GM23338 (cell line): ENCODE measurements around the gene HACD1. TPM values are rescaled to one million over a fixed set of nuclear protein-coding genes. Genes with fewer than 3 reads are reported as not detected.

ENCODE experiments used
- ATAC-seq: fragments of 200-7000 bp; cut with Tn5 transposase; 3 replicates; pipeline ENCODE4 v1.9.1; 2020
- DNase-seq: peaks from one replicate; pipeline ENCODE4 v3.0.0-alpha.2; 2015; ENCODE audit warnings: low spot score
- H2AFZ ChIP-seq: fragments of 200-600 bp; sonication (generic); 2 replicates; pipeline ENCODE4 v1.8.0; 2016; ENCODE audit warnings: antibody characterized with exemption, mild to moderate bottlenecking, moderate library complexity
- H3F3A ChIP-seq: fragments of 200-600 bp; sonication (generic); replicated peaks from 2 replicates; pipeline ENCODE4 v1.8.0; 2017; ENCODE audit warnings: antibody characterized with exemption, mixed run types, low read depth
- H3K27ac ChIP-seq: fragments of 200-600 bp; sonication (generic); 2 replicates; pipeline ENCODE4 v1.6.1; 2016; ENCODE audit warnings: low read depth
- H3K27me3 ChIP-seq: fragments of 200-600 bp; sonication (generic); 2 replicates; pipeline ENCODE4 v1.8.0; 2016; ENCODE audit warnings: mild to moderate bottlenecking, mixed run types, moderate library complexity; ENCODE audit not compliant: insufficient read depth
- H3K36me3 ChIP-seq: fragments of 200-600 bp; sonication (generic); 2 replicates; pipeline ENCODE4 v1.8.0; 2016; ENCODE audit warnings: mild to moderate bottlenecking; ENCODE audit not compliant: insufficient read depth
- H3K4me1 ChIP-seq: fragments of 200-600 bp; sonication (generic); 2 replicates; pipeline ENCODE4 v1.8.0; 2016; ENCODE audit warnings: mild to moderate bottlenecking, moderate library complexity; ENCODE audit not compliant: insufficient read depth
- H3K4me2 ChIP-seq: fragments of 200-600 bp; sonication (generic); 2 replicates; pipeline ENCODE4 v1.7.1; 2017; ENCODE audit warnings: mixed run types
- H3K4me3 ChIP-seq: fragments of 200-600 bp; sonication (generic); 2 replicates; pipeline ENCODE4 v1.6.1; 2016; ENCODE audit warnings: mixed run types
- H3K79me2 ChIP-seq: fragments of 200-600 bp; sonication (generic); replicated peaks from 2 replicates; pipeline ENCODE4 v1.8.0; 2017; ENCODE audit warnings: mild to moderate bottlenecking; ENCODE audit not compliant: insufficient read depth
- H3K9me2 ChIP-seq: fragments of 200-600 bp; sonication (generic); 2 replicates; pipeline ENCODE4 v1.8.0; 2017; ENCODE audit not compliant: insufficient read depth
- H4K20me1 ChIP-seq: fragments of 200-600 bp; sonication (generic); replicated peaks from 2 replicates; pipeline ENCODE4 v1.8.0; 2017; ENCODE audit warnings: mild to moderate bottlenecking; ENCODE audit not compliant: insufficient read depth
- H3K27ac Mint-ChIP-seq: 2 replicates; pipeline ENCODE4 v1.8.0; 2020; ENCODE audit warnings: inconsistent platforms, mild to moderate bottlenecking, moderate library complexity, mixed read lengths
- H3K27me3 Mint-ChIP-seq: 3 replicates; pipeline ENCODE4 v1.8.0; 2022; ENCODE audit warnings: low read depth, mild to moderate bottlenecking, moderate library complexity, mixed read lengths, inconsistent platforms; ENCODE audit not compliant: insufficient read depth, poor library complexity
- H3K36me3 Mint-ChIP-seq: 3 replicates; pipeline ENCODE4 v1.8.0; 2021; ENCODE audit warnings: low read depth, mild to moderate bottlenecking, inconsistent platforms, moderate library complexity, mixed read lengths
- H3K4me1 Mint-ChIP-seq: 3 replicates; pipeline ENCODE4 v1.8.0; 2020; ENCODE audit warnings: mild to moderate bottlenecking, inconsistent platforms, mixed read lengths
- H3K4me3 Mint-ChIP-seq: 3 replicates; pipeline ENCODE4 v1.8.0; 2021; ENCODE audit warnings: moderate library complexity, mild to moderate bottlenecking, inconsistent platforms, mixed read lengths
- H3K9me3 Mint-ChIP-seq: 3 replicates; pipeline ENCODE4 v1.8.0; 2020; ENCODE audit warnings: moderate library complexity, mild to moderate bottlenecking, inconsistent platforms, mixed read lengths
- CREB1 ChIP-seq: fragments of 250-450 bp; sonication (Bioruptor Pico); IDR thresholded peaks from 2 replicates; pipeline ENCODE4 v1.5.0; 2020; ENCODE audit warnings: low read depth, mild to moderate bottlenecking, moderate library complexity
- CTCF ChIP-seq, 2 experiments: fragments of 200-600 bp in 1 of 2; sonication (generic) in 1 of 2; conservative IDR thresholded peaks; 2 replicates each; pipeline versions ENCODE4 v1.5.1 to v1.6.1; 2016 to 2017; ENCODE audit warnings: antibody characterized with exemption in 2 of 2, low read depth in 2 of 2, mild to moderate bottlenecking in 2 of 2, moderate library complexity in 1 of 2
- EZH2 ChIP-seq: fragments of 200-600 bp; sonication (generic); IDR thresholded peaks from one replicate; pipeline ENCODE4 v1.8.0; 2017; ENCODE audit warnings: antibody characterized with exemption, mild to moderate bottlenecking, low read depth; ENCODE audit not compliant: unreplicated experiment
- EZH2phosphoT487 ChIP-seq: fragments of 200-600 bp; sonication (generic); IDR thresholded peaks from one replicate; pipeline ENCODE4 v1.8.1; 2018; ENCODE audit warnings: antibody characterized with exemption; ENCODE audit not compliant: unreplicated experiment
- JUNB ChIP-seq: IDR thresholded peaks from one replicate; pipeline ENCODE4 v1.6.1; 2016; ENCODE audit warnings: antibody characterized with exemption; ENCODE audit not compliant: unreplicated experiment
- NANOG ChIP-seq: IDR thresholded peaks from 2 replicates; pipeline ENCODE4 v1.6.1; 2016; ENCODE audit warnings: antibody characterized with exemption, borderline replicate concordance
- POLR2AphosphoS5 ChIP-seq: IDR thresholded peaks from 2 replicates; pipeline ENCODE4 v1.6.1; 2016; ENCODE audit warnings: antibody characterized with exemption, low read depth
- REST ChIP-seq: IDR thresholded peaks from one replicate; pipeline ENCODE4 v1.6.1; 2018; ENCODE audit warnings: antibody characterized with exemption; ENCODE audit not compliant: unreplicated experiment
- STAT1 ChIP-seq: IDR thresholded peaks from one replicate; pipeline ENCODE4 v1.6.1; 2016; ENCODE audit warnings: antibody characterized with exemption; ENCODE audit not compliant: unreplicated experiment
- ZNF114 ChIP-seq: fragments of 250-450 bp; sonication (Bioruptor Pico); IDR thresholded peaks from 2 replicates; pipeline ENCODE4 v1.5.0; 2020; ENCODE audit warnings: mild to moderate bottlenecking, moderate library complexity
- ZNF331 ChIP-seq: fragments of 250-450 bp; sonication (Bioruptor Pico); IDR thresholded peaks from 2 replicates; pipeline ENCODE4 v1.5.0; 2020; ENCODE audit warnings: low read depth, mild to moderate bottlenecking, moderate library complexity
- polyA plus RNA-seq: library from polyadenylated mRNA; unstranded; fragments of >200 nt; fragmentation: Nextera tagmentation; extraction: Ambion mirVana; gene quantifications from 2 replicates; pipeline ENCODE4 v1.2.1, GENCODE V29; 2016
- total RNA-seq: library from RNA; depleted of rRNA; stranded (reverse); fragments of >200 nt; shearing (Covaris generic); gene quantifications from 2 replicates; pipeline ENCODE4 v1.2.3, GENCODE V29; 2014
- TF ChIP-seq, protein P1 (sequence below): IDR thresholded peaks from 2 replicates; pipeline ENCODE4 v1.6.1; 2016; ENCODE audit warnings: antibody characterized with exemption
- TF ChIP-seq, protein P2 (sequence below): fragments of 250-450 bp; sonication (Bioruptor Pico); IDR thresholded peaks from 2 replicates; pipeline ENCODE4 v1.5.0; 2020; ENCODE audit warnings: mild to moderate bottlenecking, moderate library complexity

HACD1 gene
- total and polyA plus RNA-seq, 2 experiments from 2014 or later, result 32.2 to 66.2 TPM

- no peaks in the 10 kb centered on the region for H3K27me3 Mint-ChIP-seq
Measured at GRCh38 chr10:17651896-17652295, 34.7 kb upstream of the HACD1 start.

More at GRCh38 chr10:17651896-17652295, 34.7 kb upstream of the HACD1 start:
- Histone ChIP-seq H3K4me3 (no peak overlapping the region), H3K36me3 (peaks cover 6% of the 10 kb centered on the region; the same call in 1 of the 2 replicates), H3K27me3 (no peaks in the 10 kb centered on the region), H2AFZ (no peak overlapping the region), H3K79me2 (peaks cover 97% of the 10 kb centered on the region), H3F3A (no peaks in the 10 kb centered on the region; the same call in 1 of the 2 replicates), H3K9me2 (no peaks in the 10 kb centered on the region), H3K4me1 (peaks cover 34% of the 10 kb centered on the region), H3K27ac (no peak overlapping the region), H4K20me1 (no peaks in the 10 kb centered on the region), H3K4me2 (peak overlapping the region; percentile 61)
- peaks cover 17% of the 10 kb centered on the region for H3K4me1 Mint-ChIP-seq
- no peak for DNase-seq
- H3K4me3 Mint-ChIP-seq, result no peak overlapping the region
- peaks cover 28% of the 10 kb centered on the region for H3K9me3 Mint-ChIP-seq
- H3K36me3 Mint-ChIP-seq, result peaks cover 52% of the 10 kb centered on the region
- ATAC-seq, result no peak
- H3K27ac Mint-ChIP-seq, result no peak overlapping the region; the same call in 1 of the 2 replicates
- TF ChIP-seq JUNB (no peak), CREB1 (CRISPR knock-in tag) (no peak), STAT1 (no peak), REST (no peak), ZNF331 (CRISPR knock-in tag) (no peak), EZH2phosphoT487 (no peak), ZNF114 (no peak), CTCF (conservative IDR thresholded peaks at IDR 0.05; ENCODE audit: low read depth in 2 of 2) (no peak), POLR2AphosphoS5 (no peak), NANOG (no peak), EZH2 (no peak)
- TF ChIP-seq, protein P1, sequence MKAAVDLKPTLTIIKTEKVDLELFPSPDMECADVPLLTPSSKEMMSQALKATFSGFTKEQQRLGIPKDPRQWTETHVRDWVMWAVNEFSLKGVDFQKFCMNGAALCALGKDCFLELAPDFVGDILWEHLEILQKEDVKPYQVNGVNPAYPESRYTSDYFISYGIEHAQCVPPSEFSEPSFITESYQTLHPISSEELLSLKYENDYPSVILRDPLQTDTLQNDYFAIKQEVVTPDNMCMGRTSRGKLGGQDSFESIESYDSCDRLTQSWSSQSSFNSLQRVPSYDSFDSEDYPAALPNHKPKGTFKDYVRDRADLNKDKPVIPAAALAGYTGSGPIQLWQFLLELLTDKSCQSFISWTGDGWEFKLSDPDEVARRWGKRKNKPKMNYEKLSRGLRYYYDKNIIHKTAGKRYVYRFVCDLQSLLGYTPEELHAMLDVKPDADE, result no peak
- TF ChIP-seq, protein P2, sequence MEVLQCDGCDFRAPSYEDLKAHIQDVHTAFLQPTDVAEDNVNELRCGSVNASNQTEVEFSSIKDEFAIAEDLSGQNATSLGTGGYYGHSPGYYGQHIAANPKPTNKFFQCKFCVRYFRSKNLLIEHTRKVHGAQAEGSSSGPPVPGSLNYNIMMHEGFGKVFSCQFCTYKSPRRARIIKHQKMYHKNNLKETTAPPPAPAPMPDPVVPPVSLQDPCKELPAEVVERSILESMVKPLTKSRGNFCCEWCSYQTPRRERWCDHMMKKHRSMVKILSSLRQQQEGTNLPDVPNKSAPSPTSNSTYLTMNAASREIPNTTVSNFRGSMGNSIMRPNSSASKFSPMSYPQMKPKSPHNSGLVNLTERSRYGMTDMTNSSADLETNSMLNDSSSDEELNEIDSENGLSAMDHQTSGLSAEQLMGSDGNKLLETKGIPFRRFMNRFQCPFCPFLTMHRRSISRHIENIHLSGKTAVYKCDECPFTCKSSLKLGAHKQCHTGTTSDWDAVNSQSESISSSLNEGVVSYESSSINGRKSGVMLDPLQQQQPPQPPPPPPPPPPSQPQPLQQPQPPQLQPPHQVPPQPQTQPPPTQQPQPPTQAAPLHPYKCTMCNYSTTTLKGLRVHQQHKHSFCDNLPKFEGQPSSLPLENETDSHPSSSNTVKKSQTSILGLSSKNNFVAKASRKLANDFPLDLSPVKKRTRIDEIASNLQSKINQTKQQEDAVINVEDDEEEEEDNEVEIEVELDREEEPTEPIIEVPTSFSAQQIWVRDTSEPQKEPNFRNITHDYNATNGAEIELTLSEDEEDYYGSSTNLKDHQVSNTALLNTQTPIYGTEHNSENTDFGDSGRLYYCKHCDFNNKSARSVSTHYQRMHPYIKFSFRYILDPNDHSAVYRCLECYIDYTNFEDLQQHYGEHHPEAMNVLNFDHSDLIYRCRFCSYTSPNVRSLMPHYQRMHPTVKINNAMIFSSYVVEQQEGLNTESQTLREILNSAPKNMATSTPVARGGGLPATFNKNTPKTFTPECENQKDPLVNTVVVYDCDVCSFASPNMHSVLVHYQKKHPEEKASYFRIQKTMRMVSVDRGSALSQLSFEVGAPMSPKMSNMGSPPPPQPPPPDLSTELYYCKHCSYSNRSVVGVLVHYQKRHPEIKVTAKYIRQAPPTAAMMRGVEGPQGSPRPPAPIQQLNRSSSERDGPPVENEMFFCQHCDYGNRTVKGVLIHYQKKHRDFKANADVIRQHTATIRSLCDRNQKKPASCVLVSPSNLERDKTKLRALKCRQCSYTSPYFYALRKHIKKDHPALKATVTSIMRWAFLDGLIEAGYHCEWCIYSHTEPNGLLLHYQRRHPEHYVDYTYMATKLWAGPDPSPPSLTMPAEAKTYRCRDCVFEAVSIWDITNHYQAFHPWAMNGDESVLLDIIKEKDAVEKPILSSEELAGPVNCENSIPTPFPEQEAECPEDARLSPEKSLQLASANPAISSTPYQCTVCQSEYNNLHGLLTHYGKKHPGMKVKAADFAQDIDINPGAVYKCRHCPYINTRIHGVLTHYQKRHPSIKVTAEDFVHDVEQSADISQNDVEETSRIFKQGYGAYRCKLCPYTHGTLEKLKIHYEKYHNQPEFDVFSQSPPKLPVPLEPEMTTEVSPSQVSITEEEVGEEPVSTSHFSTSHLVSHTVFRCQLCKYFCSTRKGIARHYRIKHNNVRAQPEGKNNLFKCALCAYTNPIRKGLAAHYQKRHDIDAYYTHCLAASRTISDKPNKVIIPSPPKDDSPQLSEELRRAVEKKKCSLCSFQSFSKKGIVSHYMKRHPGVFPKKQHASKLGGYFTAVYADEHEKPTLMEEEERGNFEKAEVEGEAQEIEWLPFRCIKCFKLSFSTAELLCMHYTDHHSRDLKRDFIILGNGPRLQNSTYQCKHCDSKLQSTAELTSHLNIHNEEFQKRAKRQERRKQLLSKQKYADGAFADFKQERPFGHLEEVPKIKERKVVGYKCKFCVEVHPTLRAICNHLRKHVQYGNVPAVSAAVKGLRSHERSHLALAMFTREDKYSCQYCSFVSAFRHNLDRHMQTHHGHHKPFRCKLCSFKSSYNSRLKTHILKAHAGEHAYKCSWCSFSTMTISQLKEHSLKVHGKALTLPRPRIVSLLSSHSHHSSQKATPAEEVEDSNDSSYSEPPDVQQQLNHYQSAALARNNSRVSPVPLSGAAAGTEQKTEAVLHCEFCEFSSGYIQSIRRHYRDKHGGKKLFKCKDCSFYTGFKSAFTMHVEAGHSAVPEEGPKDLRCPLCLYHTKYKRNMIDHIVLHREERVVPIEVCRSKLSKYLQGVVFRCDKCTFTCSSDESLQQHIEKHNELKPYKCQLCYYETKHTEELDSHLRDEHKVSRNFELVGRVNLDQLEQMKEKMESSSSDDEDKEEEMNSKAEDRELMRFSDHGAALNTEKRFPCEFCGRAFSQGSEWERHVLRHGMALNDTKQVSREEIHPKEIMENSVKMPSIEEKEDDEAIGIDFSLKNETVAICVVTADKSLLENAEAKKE (CRISPR knock-in tag), result no peak
